H1 (cell line): Measurements from ENCODE around the gene MX1. TPM values are rescaled to one million over a fixed set of nuclear protein-coding genes. Genes with fewer than 3 reads are reported as not detected.

Experiments
- EGR1 ChIP-seq: IDR thresholded peaks from 2 replicates; pipeline ENCODE4 v1.6.1; 2011; ENCODE audit warnings: low read depth, low read length, borderline replicate concordance
- KDM1A ChIP-seq: fragments of 200-600, 300-600 bp; sonication (generic); IDR thresholded peaks from 2 replicates; pipeline ENCODE4 v1.7.1; 2016; ENCODE audit warnings: mild to moderate bottlenecking, low read length, borderline replicate concordance
- NRF1 ChIP-seq: IDR thresholded peaks from 2 replicates; pipeline ENCODE4 v1.6.1; 2011; ENCODE audit warnings: mild to moderate bottlenecking, low read depth, low read length, improper control_type of control experiment
- RBBP5 ChIP-seq: IDR thresholded peaks from 2 replicates; pipeline ENCODE4 v1.7.1; 2012; ENCODE audit warnings: low read depth, mild to moderate bottlenecking, inconsistent platforms, low read length, moderate library complexity, borderline replicate concordance
- SRF ChIP-seq: IDR thresholded peaks from 2 replicates; pipeline ENCODE4 v1.6.1; 2011; ENCODE audit warnings: mild to moderate bottlenecking, low read depth, low read length, moderate library complexity
- SUZ12 ChIP-seq: fragments of 200-600 bp; sonication (generic); IDR thresholded peaks from 2 replicates; pipeline ENCODE4 v1.6.1; 2012; ENCODE audit warnings: mild to moderate bottlenecking, inconsistent platforms, low read length, moderate library complexity, mixed read lengths
- polyA plus RNA-seq, 7 experiments: library from polyadenylated mRNA; depleted of rRNA in 3 of 7; stranded (reverse) in 5 of 7; unstranded in 2 of 7; fragments of >200 nt in 5 of 7; fragments of 200-250 nt in 2 of 7; gene quantifications; 1 replicate in 5 of 7; 2 replicates in 1 of 7; 4 replicates in 1 of 7; pipeline versions ENCODE4 v1.2.1 to v1.2.3, GENCODE V29; 2011 to 2013; ENCODE audit warnings: missing spikeins in 2 of 7, mixed read lengths in 2 of 7
- total RNA-seq: library from RNA; stranded (reverse); fragmentation: NEBNext Ultra II Directional; extraction: Animal tissue kit (Norgen Biotek cat#: 25700); gene quantifications from 2 replicates; pipeline ENCODE4 v1.2.1, GENCODE V29; 2021
- TF ChIP-seq, protein P1 (sequence below): IDR thresholded peaks from 2 replicates; pipeline ENCODE4 v1.6.1; 2012; ENCODE audit warnings: inconsistent platforms

MX1 gene
- total and polyA plus RNA-seq, 2 of the 8 experiments (the other 6 are each of a cell fraction or from before 2014, with no cell fraction given): 3.8 to 5.7 TPM

DNA sequence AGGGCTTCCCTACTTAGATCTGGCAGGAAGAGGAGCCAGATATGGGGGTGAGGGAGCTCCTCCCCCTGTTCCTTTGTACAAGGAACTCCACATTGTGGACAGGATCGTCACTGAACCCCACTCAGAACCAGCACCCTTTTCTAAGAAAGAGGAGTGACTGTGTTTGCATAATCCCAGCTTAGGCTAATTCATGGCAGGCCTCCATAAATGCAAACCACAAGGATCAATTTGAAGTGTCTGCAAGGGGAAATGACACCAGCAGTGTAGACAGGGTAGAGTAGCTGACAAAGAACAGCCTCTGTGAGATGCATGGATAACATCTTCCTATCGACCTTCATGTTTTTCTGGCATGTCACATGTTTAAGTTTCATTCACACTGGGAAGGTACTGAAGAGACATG lies 11.7 kb downstream of the MX1 start (continued):
- TF ChIP-seq EGR1 (no peak), KDM1A (no peak), SUZ12 (no peak), NRF1 (no peak), SRF (no peak), RBBP5 (no peak)
- TF ChIP-seq, protein P1, sequence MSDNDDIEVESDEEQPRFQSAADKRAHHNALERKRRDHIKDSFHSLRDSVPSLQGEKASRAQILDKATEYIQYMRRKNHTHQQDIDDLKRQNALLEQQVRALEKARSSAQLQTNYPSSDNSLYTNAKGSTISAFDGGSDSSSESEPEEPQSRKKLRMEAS: no peak
